K562 (cell line): ENCODE results near the gene LRFN2. TPM values are rescaled to one million over a fixed set of nuclear protein-coding genes. Genes with fewer than 3 reads are reported as not detected.
A peak's percentile ranks its signal among the peaks of the same experiment; 100 is the strongest.

Experiments
- ATAC-seq: fragments of 200-7000 bp; cut with Tn5 transposase; 3 replicates; pipeline ENCODE4 v1.9.1; 2020; ENCODE audit warnings: moderate library complexity
- BruUV-seq: library from RNA; stranded (reverse); fragments of 400-500 nt; replicated peaks from 2 replicates; lab custom pipeline; 2021; lab: Mats Ljungman, UMichigan
- CTCF ChIA-PET: fragments of 300-600 bp; formaldehyde crosslinking; extraction: SDS; loops from one replicate; lab custom pipeline; 2021; ENCODE audit warnings: low intra/inter-chr PET ratio; lab: Yijun Ruan, JAX
- POLR2A ChIA-PET: fragments of 300-600, 350-650 bp; sonication (Branson Sonifier 250); formaldehyde crosslinking; extraction: SDS; loops from one replicate; lab custom pipeline; 2021; ENCODE audit warnings: antibody characterized with exemption, inconsistent platforms; lab: Yijun Ruan, JAX
- DNase-seq, 4 experiments: peaks; one replicate each; pipeline versions ENCODE4 v3.0.0 to v3.0.0-alpha.2; 2011 to 2018; ENCODE audit warnings: low spot score in 3 of 4, mixed read lengths in 3 of 4; ENCODE audit errors: extremely low read depth in 1 of 4
- FAIRE-seq: peaks from 2 replicates; lab custom pipeline; 2011; peaks lifted over from hg19 to GRCh38; lab: Jason Lieb, UNC
- H2AFZ ChIP-seq: 2 replicates; pipeline ENCODE4 v1.6.0; 2011; ENCODE audit warnings: low read depth, low read length, control low read depth, inconsistent platforms
- H3K27ac ChIP-seq: fragments of 200-600 bp; 3 replicates; pipeline ENCODE4 v1.8.0; 2011; ENCODE audit warnings: low read depth, mild to moderate bottlenecking, control low read depth, inconsistent platforms, low read length, moderate library complexity, mixed read lengths; ENCODE audit errors: extremely low read depth
- H3K27me3 ChIP-seq, 2 experiments: fragments of 300-600 bp in 1 of 2; 2 replicates in 1 of 2; 3 replicates in 1 of 2; pipeline versions ENCODE4 v1.6.0 to v1.8.0; 2011; ENCODE audit warnings: inconsistent platforms in 2 of 2, low read length in 2 of 2, mild to moderate bottlenecking in 1 of 2, mixed read lengths in 1 of 2, moderate library complexity in 1 of 2; ENCODE audit not compliant: control insufficient read depth in 2 of 2, insufficient read depth in 2 of 2
- H3K36me3 ChIP-seq: fragments of 300-600 bp; 3 replicates; pipeline ENCODE4 v1.8.0; 2011; ENCODE audit warnings: mild to moderate bottlenecking, low read length, inconsistent platforms; ENCODE audit not compliant: control insufficient read depth, insufficient read depth
- H3K4me1 ChIP-seq, 2 experiments: fragments of 200-600 bp in 1 of 2; replicated peaks in 1 of 2; 2 replicates in 1 of 2; 3 replicates in 1 of 2; pipeline versions ENCODE4 v1.5.1 to v1.8.0; 2011; ENCODE audit warnings: inconsistent platforms in 2 of 2, low read length in 2 of 2, mild to moderate bottlenecking in 1 of 2, mixed read lengths in 1 of 2, moderate library complexity in 1 of 2; ENCODE audit not compliant: control insufficient read depth in 2 of 2, insufficient read depth in 2 of 2
- H3K4me2 ChIP-seq: 2 replicates; pipeline ENCODE4 v1.6.1; 2011; ENCODE audit warnings: low read length, control low read depth, inconsistent platforms, mixed read lengths; ENCODE audit not compliant: insufficient read depth
- H3K4me3 ChIP-seq: fragments of 200-600 bp; sonication (generic), shearing (Covaris generic); 2 replicates; pipeline ENCODE4 v1.5.1; 2016; ENCODE audit warnings: control low read depth, inconsistent platforms
- H3K79me2 ChIP-seq: fragments of 200-600 bp; 3 replicates; pipeline ENCODE4 v1.8.0; 2011; ENCODE audit warnings: low read length, inconsistent platforms; ENCODE audit not compliant: control insufficient read depth, insufficient read depth
- H3K9ac ChIP-seq, 2 experiments: 2 replicates each; pipeline versions ENCODE4 v1.6.0 to v1.6.1; 2011; ENCODE audit warnings: low read depth in 2 of 2, low read length in 2 of 2, control low read depth in 1 of 2, inconsistent platforms in 1 of 2, mild to moderate bottlenecking in 1 of 2, mixed read lengths in 1 of 2; ENCODE audit not compliant: insufficient read depth in 1 of 2
- H3K9me1 ChIP-seq: one replicate; pipeline ENCODE4 v1.6.0; 2011; ENCODE audit warnings: inconsistent platforms, mild to moderate bottlenecking, low read length, moderate library complexity; ENCODE audit not compliant: control insufficient read depth, insufficient read depth
- H3K9me3 ChIP-seq: replicated peaks from 2 replicates; pipeline ENCODE4 v1.5.1; 2011; ENCODE audit warnings: low read depth, low read length, inconsistent platforms; ENCODE audit not compliant: control insufficient read depth, insufficient read depth
- H4K20me1 ChIP-seq: replicated peaks from 2 replicates; pipeline ENCODE4 v1.6.1; 2011; ENCODE audit warnings: low read length, inconsistent platforms, mixed read lengths; ENCODE audit not compliant: control insufficient read depth, insufficient read depth
- ADNP ChIP-seq: fragments of 200-800 bp; sonication (Bioruptor generic); IDR thresholded peaks from 2 replicates; pipeline ENCODE4 v1.6.1; 2016; ENCODE audit warnings: missing genetic modification characterization, missing compliant biosample characterization
- ARID1B ChIP-seq: fragments of 450-650 bp; IDR thresholded peaks from 2 replicates; pipeline ENCODE4 v1.6.1; 2016; ENCODE audit warnings: antibody characterized with exemption, mild to moderate bottlenecking, inconsistent platforms
- CBFA2T3 ChIP-seq: fragments of 450-650 bp; IDR thresholded peaks from 2 replicates; pipeline ENCODE4 v1.6.1; 2017
- ELF4 ChIP-seq: fragments of 450-650 bp; formaldehyde crosslinking; IDR thresholded peaks from 2 replicates; pipeline ENCODE4 v1.4.0; 2022; ENCODE audit warnings: missing genetic modification characterization
- GMEB1 ChIP-seq: fragments of 250-450 bp; sonication (Bioruptor Pico); IDR thresholded peaks from 2 replicates; pipeline ENCODE4 v1.4.0; 2020; ENCODE audit warnings: mild to moderate bottlenecking
- HDAC2 ChIP-seq: fragments of 450-650 bp; IDR thresholded peaks from 2 replicates; pipeline ENCODE4 v1.6.1; 2016; ENCODE audit warnings: mild to moderate bottlenecking
- MBD2 ChIP-seq: sonication (generic); IDR thresholded peaks from 2 replicates; pipeline ENCODE4 v1.6.1; 2016; ENCODE audit warnings: low read depth, borderline replicate concordance
- MLX ChIP-seq, 2 experiments: fragments of 450-650 bp in 1 of 2; sonication (generic) in 1 of 2; formaldehyde crosslinking; conservative IDR thresholded peaks; 2 replicates each; pipeline versions ENCODE4 v1.4.0 to v1.8.1; 2020 to 2022; ENCODE audit warnings: mild to moderate bottlenecking in 1 of 2, missing genetic modification reagents in 1 of 2
- PHF21A ChIP-seq: fragments of 450-650 bp; IDR thresholded peaks from 2 replicates; pipeline ENCODE4 v1.6.1; 2017; ENCODE audit warnings: low read depth, borderline replicate concordance
- POLR3A ChIP-seq: IDR thresholded peaks from 2 replicates; pipeline ENCODE4 v1.6.1; 2011; ENCODE audit warnings: borderline replicate concordance, mild to moderate bottlenecking, moderate library complexity; ENCODE audit not compliant: insufficient read length, insufficient read depth; ENCODE audit errors: extremely low read depth
- PYGO2 ChIP-seq: fragments of 450-650 bp; IDR thresholded peaks from 2 replicates; pipeline ENCODE4 v1.6.1; 2016; ENCODE audit warnings: mild to moderate bottlenecking, missing genetic modification characterization, moderate library complexity, missing compliant biosample characterization
- USF1 ChIP-seq: sonication (generic); formaldehyde crosslinking; IDR thresholded peaks from 2 replicates; pipeline ENCODE4 v1.9.0; 2022; ENCODE audit warnings: mild to moderate bottlenecking, missing genetic modification reagents
- ZNF217 ChIP-seq: sonication (generic); formaldehyde crosslinking; IDR thresholded peaks from 2 replicates; pipeline ENCODE4 v1.8.0; 2022; ENCODE audit warnings: mild to moderate bottlenecking, missing genetic modification reagents
- ZNF41 ChIP-seq: fragments of 250-450 bp; sonication (Bioruptor Pico); conservative IDR thresholded peaks from 2 replicates; pipeline ENCODE4 v1.4.0; 2020; ENCODE audit warnings: mild to moderate bottlenecking
- ZNF444 ChIP-seq: fragments of 250-450 bp; sonication (Bioruptor Pico); IDR thresholded peaks from 2 replicates; pipeline ENCODE4 v1.4.0; 2020; ENCODE audit warnings: mild to moderate bottlenecking, moderate library complexity
- ZNF717 ChIP-seq: fragments of 250-450 bp; sonication (Bioruptor Pico); IDR thresholded peaks from 2 replicates; pipeline ENCODE4 v1.5.0; 2021
- WGBS: fragments of 100-300 bp; shearing (Covaris generic); methylation state at CpG from one replicate; pipeline ENCODE4 v1.1.6; 2016; ENCODE audit warnings: low coverage, mixed read lengths; ENCODE audit not compliant: insufficient coverage; ENCODE audit errors: missing lambda C conversion rate; 5-methylcytosine and 5-hydroxymethylcytosine counted together
- in situ Hi-C: fragments of 300-500 bp; cut with MboI; formaldehyde crosslinking; loops from 4 replicates; pipeline ENCODE4 v1.15.0; 2018; ENCODE audit warnings: inconsistent platforms, mixed read lengths
- intact Hi-C: fragments of 100-400 bp; cut with micrococcal nuclease; formaldehyde crosslinking; loops from 2 replicates; pipeline ENCODE4 v1.14.2; 2022
- polyA plus RNA-seq, 8 experiments: library from polyadenylated mRNA; depleted of rRNA in 4 of 8; stranded (reverse) in 5 of 8; unstranded in 3 of 8; fragments of >200 nt; fragmentation: Nextera tagmentation in 2 of 8; fragmentation: Illumina TruSeq in 1 of 8; extraction: Ambion mirVana in 2 of 8; extraction: Trizol in 1 of 8; gene quantifications; 2 replicates each; pipeline versions ENCODE4 v1.2.1 to v1.2.3, GENCODE V29; 2011 to 2014; ENCODE audit warnings: inconsistent platforms in 1 of 8, missing spikeins in 1 of 8
- total RNA-seq, 7 experiments: library from RNA; depleted of rRNA in 6 of 7; stranded (reverse); fragments of >200 nt in 6 of 7; fragmentation: Illumina TruSeq in 2 of 7; extraction: Trizol in 2 of 7; gene quantifications; 2 replicates each; pipeline versions ENCODE4 v1.2.1 to v1.2.3, GENCODE V29; 2011 to 2021; ENCODE audit warnings: low replicate concordance in 1 of 7
- TF ChIP-seq, protein P1 (sequence below), 2 experiments: fragments of 200-800 bp in 1 of 2; sonication (Bioruptor generic) in 1 of 2; sonication (generic) in 1 of 2; formaldehyde crosslinking in 1 of 2; IDR thresholded peaks in 1 of 2; conservative IDR thresholded peaks in 1 of 2; 2 replicates each; pipeline versions ENCODE4 v1.5.0 to v1.6.1; 2016 to 2020; ENCODE audit warnings: missing compliant biosample characterization in 1 of 2, missing genetic modification characterization in 1 of 2, missing genetic modification reagents in 1 of 2

The LRFN2 gene
- total and polyA plus RNA-seq, 9 of the 15 experiments (the other 6 are each of a cell fraction or from before 2014, with no cell fraction given) = not detected

DNA sequence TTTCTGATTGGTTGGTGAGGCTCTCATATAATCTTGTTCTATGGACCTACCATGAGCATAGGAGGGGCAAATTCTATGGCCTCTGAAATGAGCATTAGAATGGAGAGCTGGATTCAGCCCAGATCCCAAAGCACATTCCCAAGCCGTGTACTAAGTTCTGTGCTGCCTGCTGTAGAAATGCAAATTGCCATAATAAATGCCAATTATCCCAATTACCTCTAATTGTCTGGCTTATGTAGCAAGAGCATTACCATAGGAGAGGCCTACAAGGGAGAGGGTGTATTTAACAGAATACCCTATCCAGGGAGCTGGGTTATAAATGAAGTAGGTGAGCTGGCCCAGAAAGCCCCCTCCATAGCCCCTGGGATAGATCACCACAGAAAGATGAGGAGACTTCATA is 126.8 kb downstream of the LRFN2 start:
- Histone ChIP-seq H3K79me2 (no peaks in the 10 kb centered on the region), H3K9ac (no peak overlapping the region), H3K4me1 (no peaks in the 10 kb centered on the region), H3K36me3 (no peaks in the 10 kb centered on the region), H3K9me3 (no peaks in the 10 kb centered on the region), H3K27me3 (no peaks in the 10 kb centered on the region), H3K9me1 (no peaks in the 10 kb centered on the region), H3K4me3 (no peak overlapping the region), H2AFZ (no peak overlapping the region), H3K4me2 (no peak overlapping the region), H3K27ac (no peak overlapping the region), H4K20me1 (no peaks in the 10 kb centered on the region)
- no peak for TF ChIP-seq USF1
- TF ChIP-seq GMEB1 (CRISPR knock-in tag) = no peak
- TF ChIP-seq PHF21A = no peak
- TF ChIP-seq CBFA2T3 = no peak
- no peak for TF ChIP-seq ADNP (tag)
- TF ChIP-seq POLR3A = no peak
- TF ChIP-seq, protein P1, sequence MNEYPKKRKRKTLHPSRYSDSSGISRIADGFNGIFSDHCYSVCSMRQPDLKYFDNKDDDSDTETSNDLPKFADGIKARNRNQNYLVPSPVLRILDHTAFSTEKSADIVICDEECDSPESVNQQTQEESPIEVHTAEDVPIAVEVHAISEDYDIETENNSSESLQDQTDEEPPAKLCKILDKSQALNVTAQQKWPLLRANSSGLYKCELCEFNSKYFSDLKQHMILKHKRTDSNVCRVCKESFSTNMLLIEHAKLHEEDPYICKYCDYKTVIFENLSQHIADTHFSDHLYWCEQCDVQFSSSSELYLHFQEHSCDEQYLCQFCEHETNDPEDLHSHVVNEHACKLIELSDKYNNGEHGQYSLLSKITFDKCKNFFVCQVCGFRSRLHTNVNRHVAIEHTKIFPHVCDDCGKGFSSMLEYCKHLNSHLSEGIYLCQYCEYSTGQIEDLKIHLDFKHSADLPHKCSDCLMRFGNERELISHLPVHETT (CRISPR knock-in tag; conservative IDR thresholded peaks at IDR 0.05 in 1 of 2, IDR thresholded peaks at IDR 0.05 in 1 of 2) = no peak
- TF ChIP-seq ZNF41 (CRISPR knock-in tag) = no peak
- no peak for TF ChIP-seq ARID1B
- no peak for TF ChIP-seq ZNF217 (CRISPR knock-in tag)
- no peak for TF ChIP-seq MLX (CRISPR knock-in tag; conservative IDR thresholded peaks at IDR 0.05)
- TF ChIP-seq MBD2 = no peak
- TF ChIP-seq PYGO2 (tag) = no peak
- TF ChIP-seq HDAC2 = no peak
- TF ChIP-seq ELF4 (CRISPR knock-in tag) = no peak
- TF ChIP-seq ZNF717 (CRISPR knock-in tag) = no peak
- TF ChIP-seq ZNF444 (CRISPR knock-in tag) = no peak
- ChIA-PET CTCF (no interaction called here), POLR2A (no interaction called here)
- in situ Hi-C loops (no loop called here), intact Hi-C loops (no loop called here)
- ATAC-seq = no peak
- DNase-seq = peak in 1 of 4 experiments; percentile 48
- no peak for FAIRE-seq
- 0% methylated on average over 1 of the region's 1 CpG for WGBS
- BruUV-seq = no TSS peak
